ENCODE results near the gene NLRP6.

NLRP6 gene

DNA sequence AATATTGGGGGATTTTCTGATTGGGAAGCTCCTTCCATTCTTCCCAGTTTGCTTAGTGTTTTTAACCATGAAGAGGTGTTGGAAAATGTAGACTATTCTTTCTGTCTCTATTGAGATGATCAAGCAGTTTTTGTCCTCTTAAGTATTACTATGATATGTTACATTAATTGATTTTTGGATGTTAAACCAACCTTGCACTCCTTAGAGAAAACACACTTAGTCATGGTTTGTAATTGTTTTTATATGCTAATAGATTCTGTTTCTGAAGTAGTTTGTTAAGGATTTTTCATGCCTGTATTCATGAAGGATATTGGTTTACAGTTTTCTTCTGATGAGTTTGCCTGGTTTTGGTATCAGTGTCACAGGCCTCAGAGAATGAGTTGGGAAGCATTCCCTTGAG lies 2.0 kb upstream of the NLRP6 start:
- H3K4me3 ChIP-seq (replicated peaks; ENCODE audit: low read depth, low read length), result no peak overlapping the region

GRCh38 chr11:279040-279965 lies 1.1 kb downstream of the NLRP6 start:
- DNase-seq (ENCODE audit: extremely low read depth, low read depth), result no peak
- TF ChIP-seq CTCF (IDR thresholded peaks at IDR 0.05; ENCODE audit: low read depth, low read length, missing control alignments), result no peak
- H3K4me3 ChIP-seq (replicated peaks; ENCODE audit: low read depth, low read length), result no peak overlapping the region

More for the DNA sequence above, 2.0 kb upstream of the NLRP6 start:
- no peak for DNase-seq (ENCODE audit: extremely low read depth, low read depth)
- TF ChIP-seq CTCF (IDR thresholded peaks at IDR 0.05; ENCODE audit: low read depth, low read length, missing control alignments), result no peak

- DNase-seq (ENCODE audit: extremely low read depth, low read depth), result no peak
- no peak for TF ChIP-seq CTCF (IDR thresholded peaks at IDR 0.05; ENCODE audit: low read depth, low read length, missing control alignments)
- H3K4me3 ChIP-seq (replicated peaks; ENCODE audit: low read depth, low read length), result no peak overlapping the region
Observed at GRCh38 chr11:279966-280705, 1.9 kb downstream of the NLRP6 start.

DNA sequence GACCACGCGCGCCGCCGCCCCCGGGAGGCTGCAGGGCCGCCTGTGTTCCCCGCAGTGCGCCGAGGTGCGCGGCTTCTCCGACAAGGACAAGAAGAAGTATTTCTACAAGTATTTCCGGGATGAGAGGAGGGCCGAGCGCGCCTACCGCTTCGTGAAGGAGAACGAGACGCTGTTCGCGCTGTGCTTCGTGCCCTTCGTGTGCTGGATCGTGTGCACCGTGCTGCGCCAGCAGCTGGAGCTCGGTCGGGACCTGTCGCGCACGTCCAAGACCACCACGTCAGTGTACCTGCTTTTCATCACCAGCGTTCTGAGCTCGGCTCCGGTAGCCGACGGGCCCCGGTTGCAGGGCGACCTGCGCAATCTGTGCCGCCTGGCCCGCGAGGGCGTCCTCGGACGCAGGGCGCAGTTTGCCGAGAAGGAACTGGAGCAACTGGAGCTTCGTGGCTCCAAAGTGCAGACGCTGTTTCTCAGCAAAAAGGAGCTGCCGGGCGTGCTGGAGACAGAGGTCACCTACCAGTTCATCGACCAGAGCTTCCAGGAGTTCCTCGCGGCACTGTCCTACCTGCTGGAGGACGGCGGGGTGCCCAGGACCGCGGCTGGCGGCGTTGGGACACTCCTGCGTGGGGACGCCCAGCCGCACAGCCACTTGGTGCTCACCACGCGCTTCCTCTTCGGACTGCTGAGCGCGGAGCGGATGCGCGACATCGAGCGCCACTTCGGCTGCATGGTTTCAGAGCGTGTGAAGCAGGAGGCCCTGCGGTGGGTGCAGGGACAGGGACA lies 2.7 kb downstream of the NLRP6 start:
- no peak for TF ChIP-seq CTCF (IDR thresholded peaks at IDR 0.05; ENCODE audit: low read depth, low read length, missing control alignments)
- no peak overlapping the region for H3K4me3 ChIP-seq (replicated peaks; ENCODE audit: low read depth, low read length)

DNA sequence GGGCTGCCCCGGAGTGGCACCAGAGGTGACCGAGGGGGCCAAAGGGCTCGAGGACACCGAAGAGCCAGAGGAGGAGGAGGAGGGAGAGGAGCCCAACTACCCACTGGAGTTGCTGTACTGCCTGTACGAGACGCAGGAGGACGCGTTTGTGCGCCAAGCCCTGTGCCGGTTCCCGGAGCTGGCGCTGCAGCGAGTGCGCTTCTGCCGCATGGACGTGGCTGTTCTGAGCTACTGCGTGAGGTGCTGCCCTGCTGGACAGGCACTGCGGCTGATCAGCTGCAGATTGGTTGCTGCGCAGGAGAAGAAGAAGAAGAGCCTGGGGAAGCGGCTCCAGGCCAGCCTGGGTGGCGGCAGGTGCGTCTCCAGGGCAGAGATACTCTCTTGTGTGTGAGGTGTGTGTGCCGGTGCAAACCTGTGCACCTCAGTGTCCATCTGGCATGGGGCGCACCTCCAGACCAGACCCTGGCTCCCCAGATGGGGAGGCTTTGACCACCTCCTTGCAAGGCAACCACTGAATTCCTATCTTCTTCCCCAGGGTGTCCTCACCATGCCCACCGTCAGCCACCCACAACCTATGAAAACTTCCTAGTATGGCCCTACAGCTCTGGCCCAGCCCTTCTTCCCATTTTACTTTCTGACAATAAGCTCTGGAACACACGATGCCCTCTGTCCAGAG lies 3.4 kb downstream of the NLRP6 start:
- TF ChIP-seq CTCF (IDR thresholded peaks at IDR 0.05; ENCODE audit: low read depth, low read length, missing control alignments), result no peak
- H3K4me3 ChIP-seq (replicated peaks; ENCODE audit: low read depth, low read length), result no peak overlapping the region
- DNase-seq (ENCODE audit: extremely low read depth, low read depth), result no peak

More for the DNA sequence above, 2.7 kb downstream of the NLRP6 start:
- no peak for DNase-seq (ENCODE audit: extremely low read depth, low read depth)

DNA sequence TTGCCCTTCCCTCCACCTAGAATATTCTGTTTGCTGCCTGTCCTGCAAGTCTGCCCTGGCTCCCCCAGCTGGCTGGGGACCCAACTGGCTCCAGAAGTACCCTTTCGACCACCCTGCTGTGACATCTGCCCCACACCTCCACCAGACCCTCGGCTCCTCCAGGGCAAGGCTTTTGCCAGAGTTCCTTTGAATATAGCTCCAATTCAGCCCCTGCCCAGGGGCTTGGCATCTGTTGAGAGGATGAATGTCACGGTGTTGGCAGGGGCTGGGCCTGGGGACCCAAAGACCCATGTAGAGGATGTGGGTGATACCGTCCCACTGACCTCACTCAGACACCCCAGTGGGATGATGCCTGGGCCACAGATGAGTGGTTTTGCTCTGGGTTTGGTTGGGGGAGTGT lies 4.0 kb downstream of the NLRP6 start:
- no peak overlapping the region for H3K4me3 ChIP-seq (replicated peaks; ENCODE audit: low read depth, low read length)
- DNase-seq (ENCODE audit: extremely low read depth, low read depth), result no peak
- TF ChIP-seq CTCF (IDR thresholded peaks at IDR 0.05; ENCODE audit: low read depth, low read length, missing control alignments), result no peak

All from HFF-Myc (cell line).